ENCODE data around the gene SYT1. TPM values are rescaled to one million over a fixed set of nuclear protein-coding genes. Genes with fewer than 3 reads are reported as not detected.

Gene SYT1
- total RNA-seq, 2 experiments from 2014 or later: not detected

GRCh38 chr12:79291711-79292110, 427.1 kb downstream of the SYT1 start:
- H3K36me3 Mint-ChIP-seq (ENCODE audit: low read depth): no peaks in the 10 kb centered on the region
- CTCF ChIA-PET: no interaction called here
- ATAC-seq: no peak

GRCh38 chr12:79294590-79294989, 430.0 kb downstream of the SYT1 start:
- intact Hi-C loops (cut with DNase I, micrococcal nuclease): no loop called here
- Mint-ChIP-seq H3K4me1 (no peaks in the 10 kb centered on the region), H3K4me3 (no peak overlapping the region), H3K9me3 (ENCODE audit: low read depth) (no peaks in the 10 kb centered on the region), H3K27ac (no peak overlapping the region), H3K27me3 (no peaks in the 10 kb centered on the region), H3K36me3 (ENCODE audit: low read depth) (no peaks in the 10 kb centered on the region)
- ATAC-seq (no peak), DNase-seq (no peak)
- CTCF ChIA-PET: no interaction called here
- POLR2A ChIA-PET: no interaction called here

More at GRCh38 chr12:79291711-79292110, 427.1 kb downstream of the SYT1 start:
- Mint-ChIP-seq H3K4me1 (no peaks in the 10 kb centered on the region), H3K27ac (no peak overlapping the region), H3K27me3 (no peaks in the 10 kb centered on the region), H3K4me3 (no peak overlapping the region), H3K9me3 (ENCODE audit: low read depth) (no peaks in the 10 kb centered on the region)
- DNase-seq: no peak
- POLR2A ChIA-PET: no interaction called here
- intact Hi-C loops (cut with DNase I, micrococcal nuclease): no loop called here

- H3K4me1 Mint-ChIP-seq: no peaks in the 10 kb centered on the region
- ATAC-seq: no peak
- CTCF ChIA-PET: no interaction called here
- H3K4me3 Mint-ChIP-seq: no peak overlapping the region
- no peak overlapping the region for H3K27ac Mint-ChIP-seq
- no peak for DNase-seq
- H3K36me3 Mint-ChIP-seq (ENCODE audit: low read depth): no peaks in the 10 kb centered on the region
- H3K9me3 Mint-ChIP-seq (ENCODE audit: low read depth): no peaks in the 10 kb centered on the region
- no peaks in the 10 kb centered on the region for H3K27me3 Mint-ChIP-seq
- POLR2A ChIA-PET: no interaction called here
- intact Hi-C loops (cut with DNase I, micrococcal nuclease): no loop called here
Measured at GRCh38 chr12:79295572-79295971, 431.0 kb downstream of the SYT1 start.

- Mint-ChIP-seq H3K4me3 (no peak overlapping the region), H3K27me3 (no peaks in the 10 kb centered on the region), H3K9me3 (ENCODE audit: low read depth) (no peaks in the 10 kb centered on the region), H3K36me3 (ENCODE audit: low read depth) (no peaks in the 10 kb centered on the region), H3K4me1 (no peaks in the 10 kb centered on the region), H3K27ac (no peak overlapping the region)
- ATAC-seq: no peak
- no peak for DNase-seq
- ChIA-PET POLR2A (no interaction called here), CTCF (no interaction called here)
- intact Hi-C loops (cut with DNase I, micrococcal nuclease): no loop called here
Measured at GRCh38 chr12:79296133-79296532, 431.6 kb downstream of the SYT1 start.

- DNase-seq (no peak), ATAC-seq (no peak)
- Mint-ChIP-seq H3K4me1 (no peaks in the 10 kb centered on the region), H3K36me3 (ENCODE audit: low read depth) (no peaks in the 10 kb centered on the region), H3K27me3 (no peaks in the 10 kb centered on the region), H3K9me3 (ENCODE audit: low read depth) (no peaks in the 10 kb centered on the region), H3K4me3 (no peak overlapping the region), H3K27ac (no peak overlapping the region)
- intact Hi-C loops (cut with DNase I, micrococcal nuclease): no loop called here
- CTCF ChIA-PET: no interaction called here
- POLR2A ChIA-PET: no interaction called here
Measured at GRCh38 chr12:79296871-79297270, 432.3 kb downstream of the SYT1 start.

- Mint-ChIP-seq H3K9me3 (ENCODE audit: low read depth) (no peaks in the 10 kb centered on the region), H3K36me3 (ENCODE audit: low read depth) (no peaks in the 10 kb centered on the region), H3K27me3 (no peaks in the 10 kb centered on the region), H3K4me1 (no peaks in the 10 kb centered on the region), H3K4me3 (no peak overlapping the region), H3K27ac (no peak overlapping the region)
- ChIA-PET POLR2A (no interaction called here), CTCF (no interaction called here)
- intact Hi-C loops (cut with DNase I, micrococcal nuclease): no loop called here
- DNase-seq: no peak
- ATAC-seq: no peak
Measured at GRCh38 chr12:79298506-79298905, 433.9 kb downstream of the SYT1 start.

- Mint-ChIP-seq H3K36me3 (ENCODE audit: low read depth) (no peaks in the 10 kb centered on the region), H3K27me3 (no peaks in the 10 kb centered on the region), H3K27ac (no peak overlapping the region), H3K4me3 (no peak overlapping the region), H3K4me1 (no peaks in the 10 kb centered on the region), H3K9me3 (ENCODE audit: low read depth) (no peaks in the 10 kb centered on the region)
- intact Hi-C loops (cut with DNase I, micrococcal nuclease): no loop called here
- ATAC-seq (no peak), DNase-seq (no peak)
- POLR2A ChIA-PET: no interaction called here
- CTCF ChIA-PET: no interaction called here
Measured at GRCh38 chr12:79299447-79300198, 435.0 kb downstream of the SYT1 start.

GRCh38 chr12:79300199-79300568, 435.6 kb downstream of the SYT1 start:
- ATAC-seq: no peak
- ChIA-PET POLR2A (no interaction called here), CTCF (no interaction called here)
- H3K9me3 Mint-ChIP-seq (ENCODE audit: low read depth): no peaks in the 10 kb centered on the region
- H3K27me3 Mint-ChIP-seq: no peaks in the 10 kb centered on the region
- no peak overlapping the region for H3K4me3 Mint-ChIP-seq
- DNase-seq: no peak
- intact Hi-C loops (cut with DNase I, micrococcal nuclease): no loop called here
- no peaks in the 10 kb centered on the region for H3K36me3 Mint-ChIP-seq (ENCODE audit: low read depth)
- no peak overlapping the region for H3K27ac Mint-ChIP-seq
- H3K4me1 Mint-ChIP-seq: no peaks in the 10 kb centered on the region

GRCh38 chr12:79301181-79301580, 436.6 kb downstream of the SYT1 start:
- CTCF ChIA-PET: no interaction called here
- no peak for ATAC-seq
- DNase-seq: no peak
- Mint-ChIP-seq H3K27ac (no peak overlapping the region), H3K36me3 (ENCODE audit: low read depth) (no peaks in the 10 kb centered on the region), H3K9me3 (ENCODE audit: low read depth) (no peaks in the 10 kb centered on the region), H3K4me1 (no peaks in the 10 kb centered on the region), H3K4me3 (no peak overlapping the region), H3K27me3 (no peaks in the 10 kb centered on the region)
- POLR2A ChIA-PET: no interaction called here
- intact Hi-C loops (cut with DNase I, micrococcal nuclease): no loop called here

GRCh38 chr12:79302162-79302814, 437.7 kb downstream of the SYT1 start:
- no peaks in the 10 kb centered on the region for H3K27me3 Mint-ChIP-seq
- no peak overlapping the region for H3K27ac Mint-ChIP-seq
- no peak overlapping the region for H3K4me3 Mint-ChIP-seq
- no peaks in the 10 kb centered on the region for H3K36me3 Mint-ChIP-seq (ENCODE audit: low read depth)
- POLR2A ChIA-PET: no interaction called here
- intact Hi-C loops (cut with DNase I, micrococcal nuclease): no loop called here
- H3K9me3 Mint-ChIP-seq (ENCODE audit: low read depth): no peaks in the 10 kb centered on the region
- CTCF ChIA-PET: no interaction called here
- DNase-seq (no peak), ATAC-seq (no peak)
- H3K4me1 Mint-ChIP-seq: no peaks in the 10 kb centered on the region

GRCh38 chr12:79307340-79307739, 442.8 kb downstream of the SYT1 start:
- intact Hi-C loops (cut with DNase I, micrococcal nuclease): no loop called here
- no peaks in the 10 kb centered on the region for H3K27me3 Mint-ChIP-seq
- DNase-seq (no peak), ATAC-seq (no peak)
- H3K9me3 Mint-ChIP-seq (ENCODE audit: low read depth): no peaks in the 10 kb centered on the region
- ChIA-PET POLR2A (no interaction called here), CTCF (no interaction called here)
- no peaks in the 10 kb centered on the region for H3K36me3 Mint-ChIP-seq (ENCODE audit: low read depth)
- no peak overlapping the region for H3K4me3 Mint-ChIP-seq
- no peak overlapping the region for H3K27ac Mint-ChIP-seq
- H3K4me1 Mint-ChIP-seq: no peaks in the 10 kb centered on the region

- H3K27me3 Mint-ChIP-seq: no peaks in the 10 kb centered on the region
- no peaks in the 10 kb centered on the region for H3K36me3 Mint-ChIP-seq (ENCODE audit: low read depth)
- ChIA-PET CTCF (no interaction called here), POLR2A (no interaction called here)
- intact Hi-C loops (cut with DNase I, micrococcal nuclease): no loop called here
- peaks cover 3% of the 10 kb centered on the region for H3K9me3 Mint-ChIP-seq (ENCODE audit: low read depth)
- no peak overlapping the region for H3K27ac Mint-ChIP-seq
- no peaks in the 10 kb centered on the region for H3K4me1 Mint-ChIP-seq
- H3K4me3 Mint-ChIP-seq: no peak overlapping the region
- ATAC-seq: no peak
- DNase-seq: no peak
Measured at GRCh38 chr12:79309039-79309438, 444.5 kb downstream of the SYT1 start.

Measured in activated CD4-positive, alpha-beta T cell treated with anti-CD3 and anti-CD28 coated beads for 36 hours (primary cell).